Suprapubic skin (tissue), 4 donors: ENCODE data around the gene COL23A1.

Source experiments
- CTCF ChIP-seq, 2 donors: fragments of 200-600 bp in 1 of 2; fragments of 450-650 bp in 1 of 2; sonication (generic) in 1 of 2; IDR thresholded peaks; one replicate each; pipeline ENCODE4 v1.5.1; 2016 to 2019; ENCODE audit warnings: antibody characterized with exemption in 2 of 2, mild to moderate bottlenecking in 1 of 2, moderate library complexity in 1 of 2
- EP300 ChIP-seq: sonication (generic); formaldehyde crosslinking; IDR thresholded peaks from one replicate; pipeline ENCODE4 v1.6.1; 2017; ENCODE audit warnings: antibody characterized with exemption
- POLR2AphosphoS5 ChIP-seq, 3 donors: sonication (generic); formaldehyde crosslinking; IDR thresholded peaks; one replicate each; pipeline ENCODE4 v1.6.1; 2017; ENCODE audit warnings: antibody characterized with exemption in 3 of 3

GRCh38 chr5:178236126-178236525 lies 354.1 kb downstream of the COL23A1 start:
- no peak for TF ChIP-seq CTCF (IDR thresholded peaks at IDR 0.05)
- no peak for TF ChIP-seq EP300
- TF ChIP-seq POLR2AphosphoS5 (IDR thresholded peaks at IDR 0.05) = no peak
